Effector CD8-positive, alpha-beta T cell (primary cell): Measurements from ENCODE around the gene SIGMAR1.

ENCODE experiments used
- DNase-seq: peaks from one replicate; lab custom pipeline; 2025; lab: John Stamatoyannopoulos, UW

SIGMAR1 gene

GRCh38 chr9:34630402-34631154, 7.0 kb downstream of the SIGMAR1 start:
- no peak for DNase-seq

GRCh38 chr9:34629491-34629808, 8.1 kb downstream of the SIGMAR1 start:
- DNase-seq, result no peak

- DNase-seq, result peak; percentile 30
Observed at GRCh38 chr9:34628656-34629490, 8.7 kb downstream of the SIGMAR1 start, which contains the start of gene ARID3C. Gene ARID3C (minus strand): TSS chr9:34629066. CDS start chr9:34628014, 1,052 bp downstream.

GRCh38 chr9:34627716-34628655, 9.6 kb downstream of the SIGMAR1 start:
- DNase-seq, result no peak

GRCh38 chr9:34625186-34625486, 12.5 kb downstream of the SIGMAR1 start:
- DNase-seq, result no peak

GRCh38 chr9:34624475-34625185, 13.0 kb downstream of the SIGMAR1 start:
- DNase-seq, result no peak

GRCh38 chr9:34623374-34624235, 14.0 kb downstream of the SIGMAR1 start:
- DNase-seq, result no peak

GRCh38 chr9:34620061-34620994, 17.3 kb downstream of the SIGMAR1 start, which contains the start of gene DCTN3:
Gene DCTN3 (minus strand): TSS chr9:34620495. CDS start chr9:34620464, 31 bp downstream.
- DNase-seq, result peak; percentile 80

GRCh38 chr9:34615132-34615531, 22.5 kb downstream of the SIGMAR1 start:
- DNase-seq, result no peak

GRCh38 chr9:34612788-34613390, 24.7 kb downstream of the SIGMAR1 start:
- DNase-seq, result peak; percentile 50

GRCh38 chr9:34611811-34612787, 25.5 kb downstream of the SIGMAR1 start, which contains the start of gene RPP25L:
Gene RPP25L (minus strand): TSS chr9:34612097. CDS start chr9:34611296, 801 bp downstream.
- peak; percentile 74 for DNase-seq

- DNase-seq, result no peak
Observed at GRCh38 chr9:34611251-34611810, 26.3 kb downstream of the SIGMAR1 start.

GRCh38 chr9:34610434-34611206, 27.0 kb downstream of the SIGMAR1 start:
- DNase-seq, result no peak

- no peak for DNase-seq
Observed at GRCh38 chr9:34607331-34607730, 30.3 kb downstream of the SIGMAR1 start.

GRCh38 chr9:34606905-34607304, 30.7 kb downstream of the SIGMAR1 start:
- DNase-seq, result no peak

- DNase-seq, result no peak
Observed at GRCh38 chr9:34606190-34606589, 31.4 kb downstream of the SIGMAR1 start.
